Liver (tissue), 3 donors: Measurements from ENCODE around the gene CHL1.

Experiments used
- NR2F2 ChIP-seq: IDR thresholded peaks from 2 replicates; pipeline ENCODE4 v1.6.1; 2016; ENCODE audit warnings: antibody characterized with exemption
- RAD21 ChIP-seq, 2 donors: IDR thresholded peaks; 2 replicates each; pipeline ENCODE4 v1.6.1; 2016; ENCODE audit warnings: antibody characterized with exemption in 2 of 2, mild to moderate bottlenecking in 2 of 2
- SP1 ChIP-seq: IDR thresholded peaks from 2 replicates; pipeline ENCODE4 v1.6.1; 2018; ENCODE audit warnings: antibody characterized with exemption, mild to moderate bottlenecking
- TF ChIP-seq, protein P1 (sequence below): fragments of 150-350 bp; IDR thresholded peaks from 2 replicates; pipeline ENCODE4 v1.5.1; 2017; ENCODE audit warnings: improper control_type of control experiment, low read depth, low read length; ENCODE audit not compliant: missing input control
- TF ChIP-seq, protein P2 (sequence below): IDR thresholded peaks from 2 replicates; pipeline ENCODE4 v1.6.1; 2016; ENCODE audit warnings: antibody characterized with exemption, mild to moderate bottlenecking
- donor health status: healthy.
- donor health status: healthy.

DNA sequence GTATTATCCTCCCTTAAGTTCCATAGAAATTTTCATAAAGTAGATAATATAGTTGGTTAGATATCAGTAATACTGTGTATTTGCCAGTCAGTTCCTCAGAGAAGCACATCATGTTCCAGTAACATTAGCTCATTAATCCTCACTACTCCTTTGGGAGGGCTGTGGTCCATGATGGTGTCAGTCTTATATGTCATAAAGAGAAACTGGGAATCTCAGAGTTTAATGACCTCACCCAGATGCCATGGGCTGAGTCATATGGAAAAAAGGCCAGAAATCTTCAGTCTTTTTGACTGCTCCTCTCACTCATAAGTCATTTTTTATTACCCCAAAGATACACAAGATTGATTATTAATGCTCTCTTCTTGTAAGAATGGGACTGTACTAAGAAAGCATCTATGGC lies 188.6 kb downstream of the CHL1 start:
- TF ChIP-seq, protein P1, sequence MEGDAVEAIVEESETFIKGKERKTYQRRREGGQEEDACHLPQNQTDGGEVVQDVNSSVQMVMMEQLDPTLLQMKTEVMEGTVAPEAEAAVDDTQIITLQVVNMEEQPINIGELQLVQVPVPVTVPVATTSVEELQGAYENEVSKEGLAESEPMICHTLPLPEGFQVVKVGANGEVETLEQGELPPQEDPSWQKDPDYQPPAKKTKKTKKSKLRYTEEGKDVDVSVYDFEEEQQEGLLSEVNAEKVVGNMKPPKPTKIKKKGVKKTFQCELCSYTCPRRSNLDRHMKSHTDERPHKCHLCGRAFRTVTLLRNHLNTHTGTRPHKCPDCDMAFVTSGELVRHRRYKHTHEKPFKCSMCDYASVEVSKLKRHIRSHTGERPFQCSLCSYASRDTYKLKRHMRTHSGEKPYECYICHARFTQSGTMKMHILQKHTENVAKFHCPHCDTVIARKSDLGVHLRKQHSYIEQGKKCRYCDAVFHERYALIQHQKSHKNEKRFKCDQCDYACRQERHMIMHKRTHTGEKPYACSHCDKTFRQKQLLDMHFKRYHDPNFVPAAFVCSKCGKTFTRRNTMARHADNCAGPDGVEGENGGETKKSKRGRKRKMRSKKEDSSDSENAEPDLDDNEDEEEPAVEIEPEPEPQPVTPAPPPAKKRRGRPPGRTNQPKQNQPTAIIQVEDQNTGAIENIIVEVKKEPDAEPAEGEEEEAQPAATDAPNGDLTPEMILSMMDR: no peak
- no peak for TF ChIP-seq NR2F2
- no peak for TF ChIP-seq RAD21 (IDR thresholded peaks at IDR 0.05)
- TF ChIP-seq SP1: no peak
- TF ChIP-seq, protein P2, sequence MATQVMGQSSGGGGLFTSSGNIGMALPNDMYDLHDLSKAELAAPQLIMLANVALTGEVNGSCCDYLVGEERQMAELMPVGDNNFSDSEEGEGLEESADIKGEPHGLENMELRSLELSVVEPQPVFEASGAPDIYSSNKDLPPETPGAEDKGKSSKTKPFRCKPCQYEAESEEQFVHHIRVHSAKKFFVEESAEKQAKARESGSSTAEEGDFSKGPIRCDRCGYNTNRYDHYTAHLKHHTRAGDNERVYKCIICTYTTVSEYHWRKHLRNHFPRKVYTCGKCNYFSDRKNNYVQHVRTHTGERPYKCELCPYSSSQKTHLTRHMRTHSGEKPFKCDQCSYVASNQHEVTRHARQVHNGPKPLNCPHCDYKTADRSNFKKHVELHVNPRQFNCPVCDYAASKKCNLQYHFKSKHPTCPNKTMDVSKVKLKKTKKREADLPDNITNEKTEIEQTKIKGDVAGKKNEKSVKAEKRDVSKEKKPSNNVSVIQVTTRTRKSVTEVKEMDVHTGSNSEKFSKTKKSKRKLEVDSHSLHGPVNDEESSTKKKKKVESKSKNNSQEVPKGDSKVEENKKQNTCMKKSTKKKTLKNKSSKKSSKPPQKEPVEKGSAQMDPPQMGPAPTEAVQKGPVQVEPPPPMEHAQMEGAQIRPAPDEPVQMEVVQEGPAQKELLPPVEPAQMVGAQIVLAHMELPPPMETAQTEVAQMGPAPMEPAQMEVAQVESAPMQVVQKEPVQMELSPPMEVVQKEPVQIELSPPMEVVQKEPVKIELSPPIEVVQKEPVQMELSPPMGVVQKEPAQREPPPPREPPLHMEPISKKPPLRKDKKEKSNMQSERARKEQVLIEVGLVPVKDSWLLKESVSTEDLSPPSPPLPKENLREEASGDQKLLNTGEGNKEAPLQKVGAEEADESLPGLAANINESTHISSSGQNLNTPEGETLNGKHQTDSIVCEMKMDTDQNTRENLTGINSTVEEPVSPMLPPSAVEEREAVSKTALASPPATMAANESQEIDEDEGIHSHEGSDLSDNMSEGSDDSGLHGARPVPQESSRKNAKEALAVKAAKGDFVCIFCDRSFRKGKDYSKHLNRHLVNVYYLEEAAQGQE: no peak
